Thyroid gland (tissue), 4 donors: ENCODE data around the gene TP73. TPM values are rescaled to one million over a fixed set of nuclear protein-coding genes. Genes with fewer than 3 reads are reported as not detected.
A peak's percentile ranks its signal among the peaks of the same experiment; 100 is the strongest.
"Not testable (repeated sequence)": the region's sequence is repeated elsewhere in the genome, so short reads cannot be mapped to it uniquely, and the experiment has no call there.

Experiments
- DNase-seq, 2 donors: peaks; one replicate each; pipeline ENCODE4 v3.0.0-alpha.2; 2019
- H3K27ac ChIP-seq, 3 donors: fragments of 200-600 bp; sonication (generic); 1 replicate in 2 of 3; 2 replicates in 1 of 3; pipeline ENCODE4 v1.5.1; 2016 to 2019; ENCODE audit warnings: mild to moderate bottlenecking in 1 of 3, moderate library complexity in 1 of 3
- H3K27me3 ChIP-seq: fragments of 200-600 bp; sonication (generic); one replicate; pipeline ENCODE4 v1.5.1; 2019
- H3K36me3 ChIP-seq, 2 donors: fragments of 200-600 bp; sonication (generic); one replicate each; pipeline ENCODE4 v1.5.1; 2016 to 2019
- H3K4me1 ChIP-seq, 2 donors: fragments of 200-600 bp; sonication (generic); one replicate each; pipeline ENCODE4 v1.5.1; 2017 to 2019
- H3K4me3 ChIP-seq, 3 donors: fragments of 200-600 bp; sonication (generic); replicated peaks in 1 of 3; 1 replicate in 2 of 3; 2 replicates in 1 of 3; pipeline ENCODE4 v1.5.1; 2016; ENCODE audit warnings: mild to moderate bottlenecking in 1 of 3
- H3K9me3 ChIP-seq: fragments of 200-600 bp; sonication (generic); one replicate; pipeline ENCODE4 v1.5.1; 2017
- CTCF ChIP-seq, 6 experiments: fragments of 200-600 bp in 3 of 6; fragments of 450-650 bp in 3 of 6; sonication (generic) in 3 of 6; IDR thresholded peaks; one replicate each; pipeline ENCODE4 v1.5.1; 2016 to 2019; ENCODE audit warnings: antibody characterized with exemption in 6 of 6, mild to moderate bottlenecking in 2 of 6, inconsistent platforms in 1 of 6, moderate library complexity in 1 of 6
- POLR2A ChIP-seq, 2 donors: fragments of 450-650 bp; IDR thresholded peaks; one replicate each; pipeline ENCODE4 v1.6.1; 2017; ENCODE audit warnings: antibody characterized with exemption in 2 of 2, mild to moderate bottlenecking in 2 of 2, moderate library complexity in 1 of 2
- WGBS, 2 donors: methylation state at CpG; one replicate each; pipeline ENCODE4 v1.1.5; 2017; 5-methylcytosine and 5-hydroxymethylcytosine counted together
- intact Hi-C: fragments of 100-400 bp; cut with DNase I; formaldehyde crosslinking; loops from one replicate; pipeline ENCODE4 v1.15.1; 2023
- total RNA-seq, 4 donors: library from RNA; depleted of rRNA; stranded (reverse); fragments of >200 nt; gene quantifications; one replicate each; pipeline ENCODE4 v1.2.3, GENCODE V29; 2016

TP73 gene
- total RNA-seq, 4 donors from 2014 or later = 0.33 to 0.49 TPM; not detected in 2

GRCh38 chr1:3618531-3618880 is 33.8 kb upstream of the TP73 start:
- Histone ChIP-seq H3K4me1 (peaks cover 6 to 25% of the 10 kb centered on the region in 2 donors), H3K27ac (no peak overlapping the region), H3K36me3 (no peaks in the 10 kb centered on the region), H3K4me3 (no peak overlapping the region), H3K9me3 (no peaks in the 10 kb centered on the region), H3K27me3 (no peaks in the 10 kb centered on the region)
- intact Hi-C loops = loop anchor here (5.0 kb wide), 1 partner anchor 51 kb away; no protein-coding TSS in a partner anchor
- WGBS, 2 donors = 80 to 88% methylated on average over 5 to 8 of the region's 9 CpGs
- DNase-seq = no peak
- TF ChIP-seq POLR2A (IDR thresholded peaks at IDR 0.05) = no peak
- no peak for TF ChIP-seq CTCF (IDR thresholded peaks at IDR 0.05)

GRCh38 chr1:3618881-3619671 is 33.2 kb upstream of the TP73 start:
- no peak overlapping the region for H3K27ac ChIP-seq
- TF ChIP-seq CTCF (IDR thresholded peaks at IDR 0.05) (peak; percentile 50 to 84 (median 78)), POLR2A (IDR thresholded peaks at IDR 0.05) (no peak)
- WGBS, 2 donors = 24 to 25% methylated on average over 20 to 21 of the region's 21 CpGs
- intact Hi-C loops = loop anchor here (5.0 kb wide), 1 partner anchor 52 kb away; no protein-coding TSS in a partner anchor
- H3K4me1 ChIP-seq = peaks cover 12 to 29% of the 10 kb centered on the region in 2 donors
- no peaks in the 10 kb centered on the region for H3K27me3 ChIP-seq
- H3K4me3 ChIP-seq = no peak overlapping the region
- H3K36me3 ChIP-seq = no peaks in the 10 kb centered on the region
- no peaks in the 10 kb centered on the region for H3K9me3 ChIP-seq
- peak; percentile 74 to 75 for DNase-seq

- Histone ChIP-seq H3K27me3 (no peaks in the 10 kb centered on the region), H3K36me3 (no peaks in the 10 kb centered on the region), H3K9me3 (no peaks in the 10 kb centered on the region), H3K4me3 (no peak overlapping the region), H3K27ac (no peak overlapping the region), H3K4me1 (peaks cover 17 to 31% of the 10 kb centered on the region in 2 donors)
- intact Hi-C loops = loop anchor here (5.0 kb wide), 1 partner anchor 168 kb away; the partner anchor contains the start of gene ARHGEF16
- no peak for DNase-seq
- 86 to 92% methylated on average over 12 of the region's 12 CpGs for WGBS, 2 donors
- TF ChIP-seq CTCF (IDR thresholded peaks at IDR 0.05) = no peak
- TF ChIP-seq POLR2A (IDR thresholded peaks at IDR 0.05) = no peak
Observed at GRCh38 chr1:3620708-3621107, 31.6 kb upstream of the TP73 start.

GRCh38 chr1:3621151-3621671 is 31.1 kb upstream of the TP73 start:
- intact Hi-C loops = loop anchor here (5.0 kb wide), 1 partner anchor 169 kb away; the partner anchor contains the start of gene ARHGEF16
- H3K4me1 ChIP-seq = peaks cover 20 to 36% of the 10 kb centered on the region in 2 donors
- H3K9me3 ChIP-seq, H3K4me3 ChIP-seq, H3K36me3 ChIP-seq, H3K27me3 ChIP-seq, H3K27ac ChIP-seq: not testable (repeated sequence)
- TF ChIP-seq CTCF (IDR thresholded peaks at IDR 0.05) = peak in 5 of 6 experiments; percentile 15 to 78 (median 67)
- peak; percentile 90 to 92 for DNase-seq
- 24 to 27% methylated on average over 14 to 15 of the region's 15 CpGs for WGBS, 2 donors

GRCh38 chr1:3622102-3622501 is 30.2 kb upstream of the TP73 start:
- 85 to 86% methylated on average over 9 of the region's 9 CpGs for WGBS, 2 donors
- peaks cover 20 to 36% of the 10 kb centered on the region in 2 donors for H3K4me1 ChIP-seq

More at GRCh38 chr1:3622102-3622501, 30.2 kb upstream of the TP73 start:
- intact Hi-C loops = loop anchor here (5.0 kb wide), 1 partner anchor 170 kb away; the partner anchor contains the start of gene ARHGEF16
- not testable (repeated sequence) for DNase-seq, H3K36me3 ChIP-seq, H3K27ac ChIP-seq, H3K27me3 ChIP-seq, H3K9me3 ChIP-seq, H3K4me3 ChIP-seq
